Skeletal muscle tissue (tissue), 4 donors: ENCODE results near the gene RARB. TPM values are rescaled to one million over a fixed set of nuclear protein-coding genes. Genes with fewer than 3 reads are reported as not detected.
A peak's percentile ranks its signal among the peaks of the same experiment; 100 is the strongest.

ENCODE experiments used
- H3K27ac ChIP-seq: one replicate; pipeline ENCODE4 v1.7.0; 2013; ENCODE audit warnings: mild to moderate bottlenecking, low read depth, low read length, inconsistent platforms
- H3K27me3 ChIP-seq, 3 donors: one replicate each; pipeline ENCODE4 v1.7.0; 2013; ENCODE audit warnings: low read length in 3 of 3; ENCODE audit not compliant: control insufficient read depth in 3 of 3, insufficient read depth in 3 of 3
- H3K36me3 ChIP-seq, 3 donors: one replicate each; pipeline ENCODE4 v1.7.0; 2013; ENCODE audit warnings: low read length in 3 of 3; ENCODE audit not compliant: control insufficient read depth in 3 of 3, insufficient read depth in 3 of 3
- H3K4me1 ChIP-seq, 3 donors: one replicate each; pipeline ENCODE4 v1.7.0; 2013; ENCODE audit warnings: low read length in 3 of 3, mild to moderate bottlenecking in 3 of 3; ENCODE audit not compliant: control insufficient read depth in 3 of 3, insufficient read depth in 3 of 3
- H3K4me3 ChIP-seq, 3 donors: one replicate each; pipeline ENCODE4 v1.7.0; 2013; ENCODE audit warnings: low read length in 3 of 3
- H3K9ac ChIP-seq, 3 donors: one replicate each; pipeline ENCODE4 v1.7.0; 2013; ENCODE audit warnings: low read length in 3 of 3, mild to moderate bottlenecking in 3 of 3, moderate library complexity in 2 of 3, low read depth in 1 of 3
- H3K9me3 ChIP-seq, 3 donors: one replicate each; pipeline ENCODE4 v1.7.0; 2013; ENCODE audit warnings: low read length in 3 of 3; ENCODE audit not compliant: control insufficient read depth in 3 of 3
- total RNA-seq: library from RNA; depleted of rRNA; stranded (reverse); fragments of >200 nt; gene quantifications from one replicate; pipeline ENCODE4 v1.2.3, GENCODE V29; 2014
- donor health status: Osteomylitis.

Gene RARB
- total RNA-seq, 1 donor from 2014 or later: 20.9 TPM

DNA sequence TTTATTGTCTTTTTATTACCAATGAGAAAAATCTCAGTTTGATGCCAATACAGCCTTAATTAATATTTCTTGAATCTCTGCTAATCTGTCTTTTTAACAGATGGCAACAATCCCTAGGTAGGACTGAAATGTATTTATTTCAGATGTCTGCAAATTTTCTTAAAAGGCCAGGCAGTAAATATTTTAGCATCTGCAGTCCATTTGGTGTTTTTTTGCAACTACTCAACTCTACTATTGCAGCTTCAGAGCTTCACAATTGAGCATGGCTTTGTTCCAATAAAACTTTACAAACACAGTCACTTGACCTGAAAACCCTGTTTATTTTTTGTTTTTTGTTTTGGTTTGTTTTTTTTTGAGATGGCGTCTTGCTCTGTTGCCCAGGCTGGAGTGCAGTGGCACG is 82.7 kb downstream of the RARB start:
- Histone ChIP-seq H3K27ac (no peak overlapping the region), H3K9me3 (no peaks in the 10 kb centered on the region), H3K4me1 (peaks cover 39 to 43% (median 41%) of the 10 kb centered on the region in 3 donors), H3K9ac (no peak overlapping the region), H3K4me3 (no peak overlapping the region), H3K27me3 (no peaks in the 10 kb centered on the region), H3K36me3 (no peaks in the 10 kb centered on the region)

DNA sequence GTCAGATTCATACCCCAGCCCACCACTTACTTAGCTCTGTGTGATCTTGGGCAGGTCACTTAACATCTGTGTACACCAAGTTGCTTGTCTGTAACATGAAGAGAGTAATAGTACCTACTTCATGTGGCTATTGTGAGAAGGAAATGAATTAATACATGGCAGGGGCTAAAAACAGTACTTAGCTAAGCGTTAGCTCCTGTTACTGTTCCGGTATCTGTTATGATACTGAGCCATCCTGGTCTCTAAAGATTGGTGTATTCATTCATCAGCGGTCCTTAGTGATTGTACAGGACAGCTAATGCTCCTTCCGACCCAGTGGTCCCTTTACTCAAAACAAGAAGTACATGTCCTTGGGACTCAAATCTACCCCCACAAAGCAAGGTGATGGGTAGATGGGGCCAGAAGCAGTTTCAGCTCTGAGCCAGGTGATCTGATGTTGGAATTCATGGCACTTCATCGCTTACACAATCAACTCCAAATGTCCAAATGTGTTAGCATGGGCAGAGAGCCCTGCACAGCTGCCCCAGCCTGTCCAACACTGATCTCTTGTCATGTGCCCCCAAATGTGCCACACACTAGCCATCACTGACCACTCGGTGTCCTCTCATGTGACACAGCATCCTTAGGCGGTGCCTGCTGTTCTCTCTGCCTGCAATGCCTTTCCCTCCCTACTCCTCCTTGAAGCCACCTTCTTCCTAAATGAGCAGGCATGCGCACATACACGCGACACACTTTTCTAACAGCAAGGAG is 84.1 kb downstream of the RARB start:
- Histone ChIP-seq H3K27me3 (no peaks in the 10 kb centered on the region), H3K9me3 (no peaks in the 10 kb centered on the region), H3K27ac (peak overlapping the region; percentile 55), H3K36me3 (no peaks in the 10 kb centered on the region), H3K9ac (no peak overlapping the region), H3K4me3 (no peak overlapping the region), H3K4me1 (peaks cover 39 to 43% (median 41%) of the 10 kb centered on the region in 3 donors)

GRCh38 chr3:25513642-25514266 is 85.7 kb downstream of the RARB start:
- Histone ChIP-seq H3K4me3 (peak overlapping the region in 1 of 3 donors; percentile 34), H3K4me1 (peaks cover 28 to 36% (median 35%) of the 10 kb centered on the region in 3 donors), H3K27me3 (no peaks in the 10 kb centered on the region), H3K36me3 (no peaks in the 10 kb centered on the region), H3K9ac (peak overlapping the region in 2 of 3 donors; percentile 18 to 59), H3K9me3 (no peaks in the 10 kb centered on the region), H3K27ac (peak overlapping the region; percentile 15)

- H3K4me3 ChIP-seq: no peak overlapping the region
- no peaks in the 10 kb centered on the region for H3K36me3 ChIP-seq
- no peaks in the 10 kb centered on the region for H3K27me3 ChIP-seq
- no peak overlapping the region for H3K9ac ChIP-seq
- H3K9me3 ChIP-seq: no peaks in the 10 kb centered on the region
- H3K27ac ChIP-seq: peak overlapping the region; percentile 28
- peaks cover 17 to 24% (median 24%) of the 10 kb centered on the region in 3 donors for H3K4me1 ChIP-seq
Observed at GRCh38 chr3:25515171-25515570, 87.1 kb downstream of the RARB start.

GRCh38 chr3:25520926-25521559 is 93.0 kb downstream of the RARB start:
- no peaks in the 10 kb centered on the region for H3K36me3 ChIP-seq
- H3K4me1 ChIP-seq: no peaks in the 10 kb centered on the region
- H3K27ac ChIP-seq: no peak overlapping the region

GRCh38 chr3:25527336-25527735 is 99.3 kb downstream of the RARB start:
- Histone ChIP-seq H3K36me3 (no peaks in the 10 kb centered on the region), H3K9me3 (peaks cover 0 to 2% (median 2%) of the 10 kb centered on the region in 3 donors), H3K27me3 (no peaks in the 10 kb centered on the region), H3K9ac (no peak overlapping the region), H3K4me3 (no peak overlapping the region), H3K27ac (no peak overlapping the region), H3K4me1 (no peaks in the 10 kb centered on the region)

More at GRCh38 chr3:25520926-25521559, 93.0 kb downstream of the RARB start:
- Histone ChIP-seq H3K9ac (no peak overlapping the region), H3K4me3 (no peak overlapping the region), H3K27me3 (no peaks in the 10 kb centered on the region), H3K9me3 (no peaks in the 10 kb centered on the region)

DNA sequence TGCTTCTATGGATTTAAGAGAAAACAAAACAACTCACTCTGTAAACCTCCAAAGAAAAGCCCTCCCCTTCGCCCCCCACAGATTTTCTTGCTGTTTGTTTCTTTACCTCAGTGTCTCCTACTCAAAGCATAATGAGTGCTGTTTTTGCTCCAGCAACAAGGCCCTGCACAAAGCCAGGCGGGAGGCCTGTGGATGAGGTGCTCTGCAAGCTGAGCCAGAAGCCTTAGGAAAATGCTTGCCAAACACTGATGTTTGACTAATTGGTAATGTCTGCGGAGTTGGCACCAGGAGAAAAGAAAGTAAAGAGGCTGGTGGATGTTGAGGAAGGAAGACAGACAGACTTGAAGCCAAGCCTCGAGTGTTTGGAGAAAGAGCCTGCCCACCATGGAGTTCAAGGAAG is 99.7 kb downstream of the RARB start:
- H3K27me3 ChIP-seq: no peaks in the 10 kb centered on the region
- no peaks in the 10 kb centered on the region for H3K36me3 ChIP-seq
- peaks cover 0 to 2% (median 2%) of the 10 kb centered on the region in 3 donors for H3K9me3 ChIP-seq
- H3K9ac ChIP-seq: no peak overlapping the region
- no peaks in the 10 kb centered on the region for H3K4me1 ChIP-seq
- H3K27ac ChIP-seq: no peak overlapping the region
- no peak overlapping the region for H3K4me3 ChIP-seq

- Histone ChIP-seq H3K9me3 (peaks cover 0 to 2% (median 2%) of the 10 kb centered on the region in 3 donors), H3K27me3 (no peaks in the 10 kb centered on the region), H3K36me3 (no peaks in the 10 kb centered on the region), H3K4me1 (peaks cover 0 to 2% (median 0%) of the 10 kb centered on the region in 3 donors), H3K27ac (no peak overlapping the region), H3K9ac (no peak overlapping the region), H3K4me3 (no peak overlapping the region)
Observed at GRCh38 chr3:25531971-25532370, 103.9 kb downstream of the RARB start.

DNA sequence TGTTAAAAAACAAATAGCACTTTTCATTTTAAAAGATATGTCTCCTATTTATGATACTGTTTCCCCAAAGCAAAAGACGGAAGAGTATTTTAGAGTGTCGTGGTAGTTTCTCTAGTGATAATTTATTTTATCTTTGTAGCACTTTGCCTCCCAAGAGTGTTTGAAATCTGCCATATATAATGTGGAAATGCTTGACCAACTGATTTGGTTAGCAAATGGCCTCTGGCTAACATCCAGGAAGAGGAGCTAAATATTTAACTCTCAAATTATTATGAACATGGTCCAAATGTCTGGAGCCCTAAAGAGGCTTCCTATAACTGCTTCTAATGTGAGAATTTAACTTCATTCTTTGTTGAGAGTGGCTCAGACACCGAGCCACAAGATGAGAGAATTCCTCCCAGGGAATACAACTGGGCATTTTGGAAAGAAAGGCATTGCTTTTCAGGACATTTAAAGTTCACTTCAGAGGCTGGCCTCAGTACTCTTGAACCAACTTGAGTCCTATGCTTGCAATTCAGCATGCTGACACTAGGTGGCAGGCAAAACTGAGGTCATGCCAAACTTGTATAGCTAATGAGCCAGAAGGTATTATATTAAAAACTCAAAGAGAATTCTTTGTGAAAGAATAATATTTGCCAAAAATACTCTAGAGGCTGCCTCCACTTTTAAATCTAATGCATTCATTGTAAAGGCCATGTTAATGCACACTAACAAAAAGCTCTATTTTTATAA is 104.5 kb downstream of the RARB start:
- Histone ChIP-seq H3K36me3 (no peaks in the 10 kb centered on the region), H3K27ac (no peak overlapping the region), H3K9ac (no peak overlapping the region)

More for the DNA sequence above, 104.5 kb downstream of the RARB start:
- H3K4me1 ChIP-seq: peaks cover 0 to 3% (median 0%) of the 10 kb centered on the region in 3 donors
- H3K4me3 ChIP-seq: no peak overlapping the region
- no peaks in the 10 kb centered on the region for H3K27me3 ChIP-seq
- peaks cover 0 to 2% (median 2%) of the 10 kb centered on the region in 3 donors for H3K9me3 ChIP-seq
